HG03159 (cell line): ENCODE results near the gene SMCR8.
"Not testable (repeated sequence)": the region's sequence is repeated elsewhere in the genome, so short reads cannot be mapped to it uniquely, and the experiment has no call there.

Source experiments
- ATAC-seq: cut with Tn5 transposase; IDR thresholded peaks from one replicate; pipeline ENCODE4 v1.9.1; 2021; ENCODE audit warnings: mild to moderate bottlenecking, moderate library complexity; ENCODE audit not compliant: unreplicated experiment

SMCR8 gene

GRCh38 chr17:18356624-18357023, 41.5 kb downstream of the SMCR8 start:
- ATAC-seq: no peak

DNA sequence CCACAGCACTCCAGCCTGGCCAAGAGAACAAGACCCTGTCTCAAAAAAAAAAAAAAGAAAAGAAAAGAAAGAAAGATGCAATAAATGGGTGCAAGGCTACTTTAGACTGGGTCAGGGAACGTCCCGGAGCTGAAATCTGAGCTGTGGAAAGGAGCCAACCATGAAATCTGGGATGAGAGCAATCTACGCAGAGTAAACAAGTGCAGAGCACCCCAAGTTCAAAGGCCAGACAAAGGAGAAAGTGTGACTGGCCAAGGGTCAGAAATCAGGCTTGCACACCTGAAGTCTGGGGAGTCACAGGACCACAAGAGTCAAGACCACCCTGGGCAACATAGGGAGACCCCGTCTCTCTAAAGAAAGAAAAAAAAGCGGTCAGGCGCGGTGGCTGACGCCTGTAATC, 45.4 kb downstream of the SMCR8 start:
- no peak for ATAC-seq

- no peak for ATAC-seq
Measured at GRCh38 chr17:18361837-18362697, 47.0 kb downstream of the SMCR8 start.

GRCh38 chr17:18362698-18363100, 47.6 kb downstream of the SMCR8 start:
- no peak for ATAC-seq

GRCh38 chr17:18363101-18364049, 48.3 kb downstream of the SMCR8 start, which contains the start of gene SHMT1:
SHMT1 (minus strand) TSS chr17:18363550; CDS start chr17:18355981, 7,569 bp downstream.
- ATAC-seq: peak; percentile 96

GRCh38 chr17:18364166-18364565, 49.1 kb downstream of the SMCR8 start:
- ATAC-seq: no peak

DNA sequence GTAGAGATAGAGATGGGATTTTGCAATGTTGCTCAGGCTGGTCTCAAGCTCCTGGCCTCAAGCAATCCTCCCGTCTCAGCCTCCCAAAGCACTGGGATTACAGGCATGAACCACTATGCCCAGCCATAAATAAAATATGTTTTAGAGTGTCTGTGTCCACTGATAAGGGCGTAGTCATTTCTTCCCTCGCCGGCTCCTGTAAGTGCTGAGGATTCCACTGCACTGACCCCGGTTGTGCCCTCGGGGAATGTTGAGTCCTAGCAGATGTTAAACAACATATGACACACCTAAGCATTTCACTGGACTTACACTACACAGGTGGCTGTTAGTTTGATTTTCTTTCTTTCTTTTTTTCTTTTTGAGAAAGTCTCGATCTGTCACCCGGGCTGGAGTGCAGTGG, 53.9 kb downstream of the SMCR8 start:
- no peak for ATAC-seq

DNA sequence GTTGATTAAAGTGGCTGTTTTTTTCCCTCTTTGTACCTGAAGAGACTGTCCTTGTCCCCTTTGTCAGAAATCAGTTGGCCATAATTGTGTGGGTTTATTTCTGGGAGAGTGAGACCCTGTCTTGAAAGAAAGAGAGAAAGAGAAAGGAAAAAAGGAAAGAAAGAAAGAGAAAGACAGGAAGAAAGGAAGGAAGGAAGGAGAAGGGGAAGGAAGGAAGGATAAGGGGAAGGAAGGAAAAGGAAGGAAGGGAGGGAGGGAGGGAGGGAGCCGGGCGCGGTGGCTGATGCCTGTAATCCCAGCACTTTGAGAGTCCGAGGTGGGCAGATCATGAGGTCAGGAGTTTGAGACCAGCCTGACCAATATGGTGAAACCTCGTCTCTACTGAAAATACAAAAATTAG, 55.7 kb downstream of the SMCR8 start:
- no peak for ATAC-seq

- ATAC-seq: no peak
Measured at GRCh38 chr17:18371455-18371854, 56.4 kb downstream of the SMCR8 start.

DNA sequence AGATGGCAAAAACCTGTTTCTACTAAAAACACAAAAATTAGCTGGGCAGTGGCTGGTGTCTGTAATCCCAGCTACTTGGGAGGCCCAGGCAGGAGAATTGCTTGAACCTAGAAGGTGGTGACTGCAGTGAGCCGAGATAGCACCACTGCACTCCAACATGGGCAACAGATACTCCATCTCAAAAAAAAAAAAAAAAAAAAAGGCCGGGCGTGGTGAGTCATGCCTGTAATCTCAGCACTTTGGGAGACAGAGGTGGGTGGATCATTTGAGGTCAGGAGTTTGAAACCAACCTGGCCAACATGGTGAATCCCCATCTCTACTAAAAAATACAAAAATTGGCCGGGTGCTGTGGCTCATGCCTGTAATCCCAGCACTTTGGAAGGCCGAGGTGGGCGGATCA, 58.1 kb downstream of the SMCR8 start:
- not testable (repeated sequence) for ATAC-seq

DNA sequence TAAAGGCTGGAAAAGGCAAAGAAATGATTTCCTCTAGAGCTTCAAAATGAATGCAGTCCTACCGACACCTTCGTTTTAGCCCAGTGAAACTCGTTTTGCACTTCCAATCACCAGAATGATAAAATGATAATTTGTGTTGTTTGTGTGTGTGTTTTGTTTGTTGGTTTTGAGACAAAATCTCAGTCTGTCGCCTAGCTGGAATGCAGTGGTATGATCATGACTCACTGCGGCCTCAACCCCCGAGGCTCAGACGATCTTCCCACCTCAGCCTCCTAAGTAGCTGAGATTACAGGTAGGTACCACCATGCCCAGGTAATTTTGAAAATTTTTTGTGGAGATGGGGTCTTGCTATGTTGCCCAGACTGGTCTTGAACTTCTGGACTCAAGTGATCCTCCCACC, 59.1 kb downstream of the SMCR8 start:
- ATAC-seq: no peak
